Measurements from ENCODE around the gene IKZF2.

- TF ChIP-seq CTCF (IDR thresholded peaks at IDR 0.05) (no peak), POLR2A (IDR thresholded peaks at IDR 0.05) (no peak)
Observed at GRCh38 chr2:213129311-213129710, 22.1 kb downstream of the IKZF2 start.
